A549 (cell line): ENCODE data around the gene CYB561.

Experiments
- CTCF ChIP-seq: fragments of >200 bp; sonication (Bioruptor Twin); formaldehyde crosslinking; IDR thresholded peaks from 3 replicates; pipeline ENCODE4 v1.5.1; 2016
- JUN ChIP-seq, 2 experiments: fragments of >200 bp; sonication (Bioruptor Twin); formaldehyde crosslinking; IDR thresholded peaks; 2 replicates in 1 of 2; 3 replicates in 1 of 2; pipeline ENCODE4 v1.6.1; 2016 to 2017
- KDM1A ChIP-seq: fragments of 200-600 bp; sonication (generic); IDR thresholded peaks from 2 replicates; pipeline ENCODE4 v1.6.1; 2016; ENCODE audit warnings: low read depth, mild to moderate bottlenecking
- RCOR1 ChIP-seq: fragments of 150-350 bp; IDR thresholded peaks from 2 replicates; pipeline ENCODE4 v1.6.1; 2014; ENCODE audit warnings: antibody characterized with exemption, low read length, low read depth

GRCh38 chr17:63423963-63424362 is 22.1 kb downstream of the CYB561 start:
- TF ChIP-seq RCOR1 = no peak
- TF ChIP-seq JUN (IDR thresholded peaks at IDR 0.05) = no peak
- no peak for TF ChIP-seq CTCF
- TF ChIP-seq KDM1A = no peak
